Lower leg skin (tissue), 4 donors: ENCODE results near the gene CCDC91. TPM values are rescaled to one million over a fixed set of nuclear protein-coding genes. Genes with fewer than 3 reads are reported as not detected.

Experiments used
- DNase-seq, 2 donors: peaks; one replicate each; pipeline ENCODE4 v3.0.0-alpha.2; 2019; ENCODE audit warnings: low spot score in 2 of 2
- H3K4me3 ChIP-seq: fragments of 200-600 bp; sonication (generic); 2 replicates; pipeline ENCODE4 v1.5.1; 2017; ENCODE audit warnings: mild to moderate bottlenecking, low read depth; ENCODE audit not compliant: poor library complexity, severe bottlenecking
- CTCF ChIP-seq, 3 donors: fragments of 450-650 bp; IDR thresholded peaks; one replicate each; pipeline ENCODE4 v1.5.1; 2016; ENCODE audit warnings: antibody characterized with exemption in 3 of 3, mild to moderate bottlenecking in 3 of 3, moderate library complexity in 2 of 3
- POLR2A ChIP-seq, 2 donors: fragments of 450-650 bp; IDR thresholded peaks; one replicate each; pipeline ENCODE4 v1.6.1; 2016 to 2017; ENCODE audit warnings: antibody characterized with exemption in 2 of 2, mild to moderate bottlenecking in 1 of 2, moderate library complexity in 1 of 2
- WGBS, 2 donors: methylation state at CpG; one replicate each; pipeline ENCODE4 v1.1.5; 2018; 5-methylcytosine and 5-hydroxymethylcytosine counted together
- intact Hi-C: fragments of 100-400 bp; cut with DNase I; formaldehyde crosslinking; loops from one replicate; pipeline ENCODE4 v1.15.0; 2023; ENCODE audit warnings: low total_unique reads
- total RNA-seq, 4 donors: library from RNA; depleted of rRNA; stranded (reverse); fragments of >200 nt; gene quantifications; one replicate each; pipeline ENCODE4 v1.1.0, GENCODE V29; 2016

The CCDC91 gene
- total RNA-seq, 4 donors from 2014 or later: 13.8 to 31.0 (median 23.3) TPM

GRCh38 chr12:28479683-28480082 is 289.4 kb downstream of the CCDC91 start:
- no peak for DNase-seq
- 94 to 100% methylated on average over 1 of the region's 1 CpG for WGBS, 2 donors
- no peak overlapping the region for H3K4me3 ChIP-seq
- no peak for TF ChIP-seq CTCF (IDR thresholded peaks at IDR 0.05)
- TF ChIP-seq POLR2A (IDR thresholded peaks at IDR 0.05): no peak
- intact Hi-C loops: no loop called here

- no peak overlapping the region for H3K4me3 ChIP-seq
- WGBS, 2 donors: 95% methylated on average over 1 of the region's 1 CpG
- intact Hi-C loops: no loop called here
- TF ChIP-seq POLR2A (IDR thresholded peaks at IDR 0.05) (no peak), CTCF (IDR thresholded peaks at IDR 0.05) (no peak)
- DNase-seq: no peak
These were observed 293.9 kb downstream of the CCDC91 start for GRCh38 chr12:28484156-28484555.

GRCh38 chr12:28486521-28486920 is 296.3 kb downstream of the CCDC91 start:
- 69 to 74% methylated on average over 1 of the region's 1 CpG for WGBS, 2 donors
- intact Hi-C loops: loop anchor here (5.0 kb wide), 1 partner anchor 1676 kb away; no protein-coding TSS in a partner anchor
- no peak for TF ChIP-seq CTCF (IDR thresholded peaks at IDR 0.05)
- TF ChIP-seq POLR2A (IDR thresholded peaks at IDR 0.05): no peak
- H3K4me3 ChIP-seq: no peak overlapping the region
- no peak for DNase-seq

- intact Hi-C loops: loop anchor here (5.0 kb wide), 1 partner anchor 1673 kb away; no protein-coding TSS in a partner anchor
- WGBS, 2 donors: 30 to 35% methylated on average over 2 of the region's 2 CpGs
- TF ChIP-seq POLR2A (IDR thresholded peaks at IDR 0.05): no peak
- no peak for TF ChIP-seq CTCF (IDR thresholded peaks at IDR 0.05)
- no peak for DNase-seq
- no peak overlapping the region for H3K4me3 ChIP-seq
These were observed 299.0 kb downstream of the CCDC91 start for GRCh38 chr12:28489246-28489645.

- TF ChIP-seq CTCF (IDR thresholded peaks at IDR 0.05) (no peak), POLR2A (IDR thresholded peaks at IDR 0.05) (no peak)
- intact Hi-C loops: no loop called here
- H3K4me3 ChIP-seq: no peak overlapping the region
- DNase-seq: no peak
These were observed 307.7 kb downstream of the CCDC91 start for GRCh38 chr12:28497889-28498411.

GRCh38 chr12:28498850-28499249 is 308.6 kb downstream of the CCDC91 start:
- no peak overlapping the region for H3K4me3 ChIP-seq
- intact Hi-C loops: no loop called here
- 98 to 100% methylated on average over 1 of the region's 1 CpG for WGBS, 2 donors
- TF ChIP-seq CTCF (IDR thresholded peaks at IDR 0.05): no peak
- no peak for TF ChIP-seq POLR2A (IDR thresholded peaks at IDR 0.05)
- no peak for DNase-seq
